SK-MEL-5 (cell line): Measurements from ENCODE around the gene CCNJL. TPM values are rescaled to one million over a fixed set of nuclear protein-coding genes. Genes with fewer than 3 reads are reported as not detected.

ENCODE experiments used
- DNase-seq: peaks from one replicate; pipeline ENCODE4 v3.0.0-alpha.2; 2016; ENCODE audit warnings: low read depth, low spot score
- in situ Hi-C: cut with HindIII; loops from 2 replicates; pipeline ENCODE4 v1.10.0; 2016; ENCODE audit warnings: low sequenced_read_pairs, high pct_unique_total_duplicates, low pct_unique_long_range_greater_than_20kb
- total RNA-seq: library from RNA; depleted of rRNA; stranded (reverse); fragments of >200 nt; shearing (Covaris generic); gene quantifications from 2 replicates; pipeline ENCODE4 v1.2.3, GENCODE V29; 2014

Gene CCNJL
- total RNA-seq, 1 experiment from 2014 or later = 3.2 TPM

- no peak for DNase-seq
- in situ Hi-C loops = no loop called here
Observed at GRCh38 chr5:160303690-160304089, 8.7 kb downstream of the CCNJL start.

DNA sequence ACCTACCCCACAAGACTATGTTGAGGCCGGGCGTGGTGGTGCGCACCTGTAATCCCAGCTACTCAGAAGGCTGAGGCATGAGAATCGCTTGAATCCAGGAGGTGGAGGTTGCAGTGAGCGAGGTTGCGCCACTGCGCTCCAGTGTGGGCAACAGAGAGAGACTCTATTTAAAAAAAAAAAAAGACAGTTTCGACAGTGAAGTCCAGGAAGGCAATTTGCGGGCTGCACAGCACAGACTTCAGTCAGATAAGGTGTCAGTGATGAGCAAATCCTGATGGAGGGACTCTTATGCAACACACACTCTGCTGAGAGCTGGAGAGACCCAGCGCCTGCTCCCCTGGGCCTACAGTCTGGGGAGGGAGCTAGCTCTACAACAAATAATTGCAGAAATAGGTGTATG, 14.2 kb downstream of the CCNJL start:
- DNase-seq = no peak
- in situ Hi-C loops = no loop called here

DNA sequence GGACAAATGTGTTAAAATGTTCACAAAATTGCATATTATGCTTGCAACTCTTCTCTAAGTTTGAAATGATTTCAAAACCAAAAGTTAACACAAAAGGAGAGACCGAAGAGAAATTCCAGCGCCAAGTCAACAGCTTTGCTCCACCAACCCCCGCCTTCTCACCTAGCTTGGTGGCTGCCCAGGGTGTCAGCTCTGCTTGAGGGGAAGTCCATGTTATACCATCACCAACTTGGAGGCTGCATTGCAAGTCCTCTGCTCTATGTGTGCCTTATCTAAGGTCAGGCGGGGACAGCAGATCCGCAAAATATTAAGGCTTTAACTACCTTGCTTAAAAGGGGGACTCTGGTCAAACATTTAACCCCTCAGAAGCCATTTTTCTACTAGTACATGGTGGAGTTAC, 14.6 kb downstream of the CCNJL start:
- in situ Hi-C loops = no loop called here
- DNase-seq = no peak

GRCh38 chr5:160297004-160297403, 15.4 kb downstream of the CCNJL start:
- no peak for DNase-seq
- in situ Hi-C loops = no loop called here

- in situ Hi-C loops = no loop called here
Observed at GRCh38 chr5:160296496-160296895, 15.9 kb downstream of the CCNJL start.

GRCh38 chr5:160293901-160294561, 18.3 kb downstream of the CCNJL start:
- in situ Hi-C loops = no loop called here
- no peak for DNase-seq

More at GRCh38 chr5:160296496-160296895, 15.9 kb downstream of the CCNJL start:
- DNase-seq = no peak

DNA sequence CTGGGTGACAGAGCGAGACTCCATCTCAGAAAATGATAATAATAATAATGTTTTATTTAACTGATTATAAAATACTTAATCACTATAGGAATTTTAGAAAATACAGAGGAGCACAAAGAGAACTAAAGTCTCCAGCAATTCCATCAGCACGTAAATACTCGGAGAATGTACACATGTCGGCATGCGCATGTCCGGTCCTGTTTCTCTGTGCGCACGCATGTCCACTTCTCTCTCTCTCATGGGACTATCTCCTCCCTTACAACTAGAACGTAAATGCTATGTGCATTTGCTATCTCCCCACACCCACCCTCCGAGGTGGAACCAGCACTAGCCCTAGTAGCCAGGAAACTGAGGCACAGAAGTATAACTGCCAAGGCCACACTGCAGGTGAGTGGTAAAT, 19.0 kb downstream of the CCNJL start:
- DNase-seq = no peak
- in situ Hi-C loops = no loop called here

DNA sequence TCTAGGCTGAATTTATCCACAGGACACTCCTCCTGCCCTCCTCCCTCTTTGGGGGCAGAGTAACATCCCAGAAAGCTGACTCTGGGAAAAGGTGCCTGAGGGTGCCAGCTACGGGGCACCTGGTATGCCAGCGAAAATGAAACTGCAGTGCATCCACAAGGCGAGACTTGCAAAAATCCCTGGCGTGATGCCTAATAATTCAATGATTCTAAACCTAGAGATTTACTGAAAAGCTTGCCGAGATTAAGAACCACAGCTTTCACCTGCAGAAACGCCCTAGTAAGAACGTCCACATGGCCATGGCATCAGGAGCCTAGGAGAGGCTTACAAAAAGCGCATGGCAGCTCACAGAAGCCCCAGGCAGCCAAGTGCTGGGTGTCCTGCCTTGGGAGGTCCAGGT, 20.9 kb downstream of the CCNJL start:
- DNase-seq = no peak
- in situ Hi-C loops = no loop called here

DNA sequence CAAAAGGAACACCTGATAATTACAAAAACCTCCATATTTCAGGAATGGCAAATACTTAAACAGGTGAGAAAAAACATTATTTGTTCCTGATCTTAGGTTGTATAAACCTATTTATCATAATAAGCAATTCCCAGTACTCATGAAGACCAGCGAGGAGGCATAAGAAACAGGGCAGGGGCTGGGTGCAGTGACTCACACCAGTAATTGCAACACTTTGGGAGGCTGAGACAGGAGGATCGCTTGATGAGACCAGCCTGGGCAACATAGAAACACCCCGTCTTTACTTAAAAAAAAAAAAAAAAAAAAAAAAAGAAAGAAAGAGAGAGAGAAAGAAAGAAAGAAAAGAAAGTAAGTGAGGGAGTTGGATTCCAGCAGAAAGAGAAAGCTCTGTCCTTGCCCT, 21.6 kb downstream of the CCNJL start:
- DNase-seq = no peak
- in situ Hi-C loops = no loop called here

DNA sequence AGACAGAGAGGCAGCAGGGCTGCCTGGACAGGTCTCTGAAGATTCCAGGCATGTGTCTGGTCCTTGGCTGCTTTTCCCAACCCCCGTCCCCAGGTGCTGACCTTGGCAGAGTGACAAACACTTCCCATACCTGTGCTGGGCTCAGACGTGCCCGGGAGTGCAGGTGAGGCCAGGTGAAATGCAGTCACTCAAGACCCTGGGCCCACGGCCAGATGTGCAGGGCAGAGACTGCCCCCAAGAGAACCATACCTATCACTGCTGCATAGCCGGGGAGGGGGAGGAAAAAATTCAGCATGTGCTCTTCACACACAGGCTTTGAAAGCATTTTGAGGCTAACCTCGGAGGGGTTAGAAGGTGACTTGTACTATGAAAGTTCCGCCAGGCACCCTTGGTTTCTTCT, 22.6 kb downstream of the CCNJL start:
- DNase-seq = no peak
- in situ Hi-C loops = no loop called here

DNA sequence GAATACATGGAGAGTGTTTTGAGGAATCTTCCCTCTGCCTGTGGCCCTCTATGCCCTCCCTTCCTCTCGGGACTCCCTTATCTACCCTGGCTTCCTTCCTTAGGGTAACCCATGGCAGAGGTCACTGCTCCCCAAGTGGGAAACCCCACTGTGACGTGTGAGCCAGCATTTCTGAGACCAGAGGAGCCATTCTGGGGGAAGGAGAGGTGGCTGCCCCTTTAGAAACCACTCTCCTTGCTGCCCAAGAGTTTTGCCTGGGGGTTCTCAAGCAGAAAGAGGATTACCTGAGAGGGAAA, 23.1 kb downstream of the CCNJL start:
- in situ Hi-C loops = no loop called here
- no peak for DNase-seq

DNA sequence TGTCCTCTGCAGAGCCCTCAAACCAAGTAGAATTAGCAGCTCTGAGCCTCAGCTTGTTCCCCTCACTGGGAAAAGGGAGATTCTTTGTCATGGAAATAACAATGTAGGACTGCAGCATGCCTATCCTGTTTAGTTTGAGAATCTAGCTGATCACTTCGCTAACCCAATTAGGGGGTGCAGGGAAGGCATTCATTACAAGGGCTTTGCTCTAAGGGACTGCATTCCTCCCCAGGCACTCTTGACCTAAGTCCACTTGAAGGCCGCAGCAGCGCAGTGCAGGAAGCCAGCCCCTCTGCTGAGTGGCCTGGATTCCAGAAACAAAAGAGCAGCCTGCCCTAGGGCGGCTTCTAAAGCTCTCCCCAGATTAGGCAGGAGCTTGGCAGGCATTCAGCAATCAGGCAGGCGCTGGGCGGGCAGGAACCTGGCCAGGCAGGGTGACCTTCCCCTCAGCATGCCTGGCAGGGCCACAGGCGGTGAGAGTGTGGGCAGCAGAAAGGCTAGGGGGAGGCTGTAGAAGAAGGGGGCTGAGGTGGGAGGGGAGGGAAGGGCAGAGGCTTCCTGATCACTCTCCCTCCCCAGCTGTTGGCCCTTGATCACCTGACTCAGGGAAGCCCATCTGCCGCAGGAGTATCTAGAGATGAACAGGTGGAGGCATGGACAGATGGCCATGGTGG, 24.8 kb downstream of the CCNJL start:
- no peak for DNase-seq
- in situ Hi-C loops = no loop called here

DNA sequence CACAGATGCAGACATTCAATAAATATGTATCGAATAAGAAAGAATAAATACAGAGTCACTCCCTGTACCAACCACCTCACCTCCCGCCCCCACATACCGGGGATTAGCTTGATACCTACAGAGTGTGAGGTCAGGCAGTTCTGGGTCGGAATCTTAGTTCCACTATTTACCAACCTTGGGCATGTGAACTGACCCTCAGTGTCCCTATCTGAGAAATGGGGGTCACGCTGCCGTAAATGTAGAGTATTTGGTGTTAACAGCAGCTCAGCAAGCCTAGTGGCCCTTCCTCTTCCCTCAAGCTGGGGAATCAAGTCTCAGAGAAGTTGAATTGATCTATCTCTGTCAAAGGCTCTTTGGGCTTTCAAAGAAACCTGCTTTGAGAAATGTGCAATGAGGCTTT, 25.4 kb downstream of the CCNJL start:
- in situ Hi-C loops = no loop called here
- no peak for DNase-seq

DNA sequence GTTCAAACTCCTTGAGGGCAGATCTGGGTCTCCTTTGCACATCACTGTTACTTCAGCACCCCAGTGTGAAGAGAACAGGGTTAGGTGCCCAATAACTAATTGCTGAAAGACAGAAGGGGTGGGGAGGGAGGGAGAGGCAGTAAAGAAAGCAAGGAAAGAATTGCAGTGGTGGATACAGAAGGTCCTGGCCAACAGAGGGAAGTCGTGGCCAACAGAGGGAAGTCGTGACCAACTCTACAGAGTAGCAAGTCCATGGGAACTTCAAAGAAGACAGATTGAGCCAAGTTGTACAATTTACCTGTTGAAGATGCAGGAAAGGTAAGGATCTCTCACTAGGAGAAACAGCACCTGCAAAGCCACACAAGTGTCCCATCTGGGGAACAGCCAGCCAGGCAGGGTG, 27.0 kb downstream of the CCNJL start:
- in situ Hi-C loops = no loop called here
- no peak for DNase-seq

DNA sequence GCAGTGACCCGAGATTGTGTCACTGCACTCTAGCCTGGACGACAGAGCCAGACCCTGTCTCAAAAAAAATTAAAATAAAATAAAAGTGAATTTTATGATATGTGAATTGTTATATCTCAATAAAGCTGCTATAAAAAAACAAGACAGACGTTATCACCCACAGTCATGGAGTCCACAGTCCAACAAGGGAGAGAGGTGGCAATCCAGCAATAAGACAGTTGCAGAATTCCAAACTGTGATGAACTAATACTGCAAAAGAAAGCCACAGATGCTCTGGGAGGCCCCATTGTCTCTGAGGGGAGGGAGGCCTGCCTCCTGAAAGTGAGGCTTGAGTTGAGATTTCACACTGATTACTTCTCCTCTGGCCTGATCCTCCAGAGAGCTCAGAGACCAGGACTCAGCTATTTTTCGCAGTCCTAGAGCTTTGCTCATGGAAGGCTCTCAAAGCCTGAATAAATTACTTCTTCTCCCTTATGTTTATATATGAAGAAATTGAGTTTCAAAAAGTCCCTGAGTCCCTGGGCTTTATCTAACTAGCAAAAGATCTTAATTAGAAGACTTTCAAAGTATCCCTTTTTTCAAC, 28.0 kb downstream of the CCNJL start:
- no peak for DNase-seq
- in situ Hi-C loops = no loop called here

DNA sequence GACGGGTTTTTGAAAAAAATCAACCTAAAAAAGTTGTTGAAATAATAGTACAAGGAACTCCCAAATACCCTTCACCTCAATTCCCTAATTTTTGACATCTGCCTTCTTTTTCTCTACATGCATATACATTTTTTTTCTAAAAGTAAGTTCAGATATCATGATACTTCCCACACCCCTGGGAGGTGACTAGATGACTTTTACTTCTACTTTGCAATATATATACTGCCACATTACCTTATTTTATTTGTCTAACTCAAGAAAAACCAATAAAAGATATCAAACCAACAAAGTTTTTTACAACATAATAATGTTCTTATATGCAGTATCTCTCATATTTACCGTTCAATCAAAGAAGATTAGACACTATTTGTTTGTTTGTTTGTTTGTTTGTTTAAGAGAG, 31.1 kb downstream of the CCNJL start:
- in situ Hi-C loops = no loop called here

GRCh38 chr5:160280384-160281095, 31.8 kb downstream of the CCNJL start:
- in situ Hi-C loops = no loop called here
- DNase-seq = no peak

More for the DNA sequence above, 31.1 kb downstream of the CCNJL start:
- DNase-seq = no peak

DNA sequence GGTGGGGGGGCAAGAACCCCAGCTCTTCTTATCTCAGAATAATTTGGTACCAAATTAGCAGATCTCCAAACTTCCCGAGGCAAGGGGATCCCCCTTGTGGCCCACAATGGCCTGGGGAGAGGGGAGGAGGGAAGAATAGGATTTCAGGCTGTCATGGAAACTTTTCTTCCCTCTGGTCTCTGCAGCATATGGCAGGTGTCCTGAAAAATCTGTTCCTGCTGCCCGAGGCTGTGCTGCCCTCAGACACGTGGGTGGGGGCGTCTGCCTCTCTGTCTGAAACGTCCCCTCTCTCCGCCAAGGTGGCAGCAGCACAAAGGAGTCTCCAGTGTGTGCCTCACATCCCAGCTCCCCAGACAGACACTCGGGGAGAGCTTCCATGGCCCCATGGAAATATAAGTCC, 34.0 kb downstream of the CCNJL start:
- no peak for DNase-seq
- in situ Hi-C loops = no loop called here

DNA sequence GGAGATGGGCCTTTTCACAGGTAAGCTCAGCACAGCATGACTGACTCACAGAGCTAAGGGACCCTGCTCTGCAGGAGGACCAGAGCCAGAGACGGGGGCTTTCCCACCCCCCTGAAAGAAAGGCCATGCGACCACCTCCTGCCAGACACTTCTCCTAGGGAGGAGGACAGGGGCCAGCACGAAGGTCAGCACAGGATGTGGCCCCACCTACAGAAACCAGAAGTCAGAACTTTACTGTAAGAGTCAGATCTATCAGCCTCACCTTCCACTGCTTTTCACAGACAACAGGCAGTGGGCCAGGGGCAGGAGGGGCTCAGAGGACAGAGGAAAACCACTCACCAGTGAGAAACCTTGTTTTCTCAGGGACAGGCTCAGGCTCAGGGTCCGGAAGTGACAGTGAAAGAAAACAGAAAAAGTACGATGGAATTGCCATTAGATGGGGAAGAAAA, 37.9 kb downstream of the CCNJL start:
- in situ Hi-C loops = no loop called here

More for the DNA sequence above, 37.9 kb downstream of the CCNJL start:
- DNase-seq = no peak
